K562 (cell line): Measurements from ENCODE around the gene PDE2A. TPM values are rescaled to one million over a fixed set of nuclear protein-coding genes. Genes with fewer than 3 reads are reported as not detected.

Experiments used
- ATAC-seq: fragments of 200-7000 bp; cut with Tn5 transposase; 3 replicates; pipeline ENCODE4 v1.9.1; 2020; ENCODE audit warnings: moderate library complexity
- BruUV-seq: library from RNA; stranded (reverse); fragments of 400-500 nt; replicated peaks from 2 replicates; lab custom pipeline; 2021; lab: Mats Ljungman, UMichigan
- CTCF ChIA-PET: fragments of 300-600 bp; formaldehyde crosslinking; extraction: SDS; loops from one replicate; lab custom pipeline; 2021; ENCODE audit warnings: low intra/inter-chr PET ratio; lab: Yijun Ruan, JAX
- POLR2A ChIA-PET: fragments of 300-600, 350-650 bp; sonication (Branson Sonifier 250); formaldehyde crosslinking; extraction: SDS; loops from one replicate; lab custom pipeline; 2021; ENCODE audit warnings: antibody characterized with exemption, inconsistent platforms; lab: Yijun Ruan, JAX
- DNase-seq, 4 experiments: peaks; one replicate each; pipeline versions ENCODE4 v3.0.0 to v3.0.0-alpha.2; 2011 to 2018; ENCODE audit warnings: low spot score in 3 of 4, mixed read lengths in 3 of 4; ENCODE audit errors: extremely low read depth in 1 of 4
- FAIRE-seq: peaks from 2 replicates; lab custom pipeline; 2011; peaks lifted over from hg19 to GRCh38; lab: Jason Lieb, UNC
- H2AFZ ChIP-seq: 2 replicates; pipeline ENCODE4 v1.6.0; 2011; ENCODE audit warnings: low read depth, low read length, control low read depth, inconsistent platforms
- H3K27ac ChIP-seq: fragments of 200-600 bp; 3 replicates; pipeline ENCODE4 v1.8.0; 2011; ENCODE audit warnings: low read depth, mild to moderate bottlenecking, control low read depth, inconsistent platforms, low read length, moderate library complexity, mixed read lengths; ENCODE audit errors: extremely low read depth
- H3K27me3 ChIP-seq, 2 experiments: fragments of 300-600 bp in 1 of 2; 2 replicates in 1 of 2; 3 replicates in 1 of 2; pipeline versions ENCODE4 v1.6.0 to v1.8.0; 2011; ENCODE audit warnings: inconsistent platforms in 2 of 2, low read length in 2 of 2, mild to moderate bottlenecking in 1 of 2, mixed read lengths in 1 of 2, moderate library complexity in 1 of 2; ENCODE audit not compliant: control insufficient read depth in 2 of 2, insufficient read depth in 2 of 2
- H3K36me3 ChIP-seq: fragments of 300-600 bp; 3 replicates; pipeline ENCODE4 v1.8.0; 2011; ENCODE audit warnings: mild to moderate bottlenecking, low read length, inconsistent platforms; ENCODE audit not compliant: control insufficient read depth, insufficient read depth
- H3K4me1 ChIP-seq, 2 experiments: fragments of 200-600 bp in 1 of 2; replicated peaks in 1 of 2; 2 replicates in 1 of 2; 3 replicates in 1 of 2; pipeline versions ENCODE4 v1.5.1 to v1.8.0; 2011; ENCODE audit warnings: inconsistent platforms in 2 of 2, low read length in 2 of 2, mild to moderate bottlenecking in 1 of 2, mixed read lengths in 1 of 2, moderate library complexity in 1 of 2; ENCODE audit not compliant: control insufficient read depth in 2 of 2, insufficient read depth in 2 of 2
- H3K4me2 ChIP-seq: 2 replicates; pipeline ENCODE4 v1.6.1; 2011; ENCODE audit warnings: low read length, control low read depth, inconsistent platforms, mixed read lengths; ENCODE audit not compliant: insufficient read depth
- H3K4me3 ChIP-seq: fragments of 200-600 bp; sonication (generic), shearing (Covaris generic); 2 replicates; pipeline ENCODE4 v1.5.1; 2016; ENCODE audit warnings: control low read depth, inconsistent platforms
- H3K79me2 ChIP-seq: fragments of 200-600 bp; 3 replicates; pipeline ENCODE4 v1.8.0; 2011; ENCODE audit warnings: low read length, inconsistent platforms; ENCODE audit not compliant: control insufficient read depth, insufficient read depth
- H3K9ac ChIP-seq, 2 experiments: 2 replicates each; pipeline versions ENCODE4 v1.6.0 to v1.6.1; 2011; ENCODE audit warnings: low read depth in 2 of 2, low read length in 2 of 2, control low read depth in 1 of 2, inconsistent platforms in 1 of 2, mild to moderate bottlenecking in 1 of 2, mixed read lengths in 1 of 2; ENCODE audit not compliant: insufficient read depth in 1 of 2
- H3K9me1 ChIP-seq: one replicate; pipeline ENCODE4 v1.6.0; 2011; ENCODE audit warnings: inconsistent platforms, mild to moderate bottlenecking, low read length, moderate library complexity; ENCODE audit not compliant: control insufficient read depth, insufficient read depth
- H3K9me3 ChIP-seq: replicated peaks from 2 replicates; pipeline ENCODE4 v1.5.1; 2011; ENCODE audit warnings: low read depth, low read length, inconsistent platforms; ENCODE audit not compliant: control insufficient read depth, insufficient read depth
- H4K20me1 ChIP-seq: replicated peaks from 2 replicates; pipeline ENCODE4 v1.6.1; 2011; ENCODE audit warnings: low read length, inconsistent platforms, mixed read lengths; ENCODE audit not compliant: control insufficient read depth, insufficient read depth
- COPS2 ChIP-seq: fragments of 450-650 bp; conservative IDR thresholded peaks from 2 replicates; pipeline ENCODE4 v1.6.1; 2016; ENCODE audit warnings: mild to moderate bottlenecking, moderate library complexity
- DDX20 ChIP-seq: fragments of 450-650 bp; IDR thresholded peaks from 2 replicates; pipeline ENCODE4 v1.6.1; 2016; ENCODE audit warnings: missing genetic modification characterization, low read depth, mild to moderate bottlenecking, missing compliant biosample characterization, moderate library complexity
- HDAC8 ChIP-seq: fragments of 450-650 bp; IDR thresholded peaks from 2 replicates; pipeline ENCODE4 v1.6.1; 2016; ENCODE audit warnings: mild to moderate bottlenecking, missing genetic modification characterization, moderate library complexity, missing compliant biosample characterization
- MBD2 ChIP-seq: sonication (generic); IDR thresholded peaks from 2 replicates; pipeline ENCODE4 v1.6.1; 2016; ENCODE audit warnings: low read depth, borderline replicate concordance
- SETDB1 ChIP-seq: IDR thresholded peaks from one replicate; pipeline ENCODE4 v1.6.1; 2012; ENCODE audit warnings: low read length, control low read depth, inconsistent platforms
- TAF9B ChIP-seq: fragments of 450-650 bp; IDR thresholded peaks from 2 replicates; pipeline ENCODE4 v1.6.1; 2018; ENCODE audit warnings: mild to moderate bottlenecking; ENCODE audit not compliant: partially characterized antibody
- TFAM ChIP-seq: fragments of 250-450 bp; sonication (Bioruptor Pico); conservative IDR thresholded peaks from 2 replicates; pipeline ENCODE4 v1.5.0; 2021; ENCODE audit warnings: mild to moderate bottlenecking, moderate library complexity
- ZNF436 ChIP-seq: fragments of 250-450, 450-650 bp; sonication (Bioruptor Pico); formaldehyde crosslinking; IDR thresholded peaks from 2 replicates; pipeline ENCODE4 v1.7.0; 2020; ENCODE audit warnings: mild to moderate bottlenecking
- ZNF668 ChIP-seq: fragments of 250-450 bp; sonication (Bioruptor Pico); IDR thresholded peaks from 2 replicates; pipeline ENCODE4 v1.8.0; 2022; ENCODE audit warnings: mild to moderate bottlenecking, inconsistent platforms
- WGBS: fragments of 100-300 bp; shearing (Covaris generic); methylation state at CpG from one replicate; pipeline ENCODE4 v1.1.6; 2016; ENCODE audit warnings: low coverage, mixed read lengths; ENCODE audit not compliant: insufficient coverage; ENCODE audit errors: missing lambda C conversion rate; 5-methylcytosine and 5-hydroxymethylcytosine counted together
- in situ Hi-C: fragments of 300-500 bp; cut with MboI; formaldehyde crosslinking; loops from 4 replicates; pipeline ENCODE4 v1.15.0; 2018; ENCODE audit warnings: inconsistent platforms, mixed read lengths
- intact Hi-C: fragments of 100-400 bp; cut with micrococcal nuclease; formaldehyde crosslinking; loops from 2 replicates; pipeline ENCODE4 v1.14.2; 2022
- polyA plus RNA-seq, 8 experiments: library from polyadenylated mRNA; depleted of rRNA in 4 of 8; stranded (reverse) in 5 of 8; unstranded in 3 of 8; fragments of >200 nt; fragmentation: Nextera tagmentation in 2 of 8; fragmentation: Illumina TruSeq in 1 of 8; extraction: Ambion mirVana in 2 of 8; extraction: Trizol in 1 of 8; gene quantifications; 2 replicates each; pipeline versions ENCODE4 v1.2.1 to v1.2.3, GENCODE V29; 2011 to 2014; ENCODE audit warnings: inconsistent platforms in 1 of 8, missing spikeins in 1 of 8
- total RNA-seq, 7 experiments: library from RNA; depleted of rRNA in 6 of 7; stranded (reverse); fragments of >200 nt in 6 of 7; fragmentation: Illumina TruSeq in 2 of 7; extraction: Trizol in 2 of 7; gene quantifications; 2 replicates each; pipeline versions ENCODE4 v1.2.1 to v1.2.3, GENCODE V29; 2011 to 2021; ENCODE audit warnings: low replicate concordance in 1 of 7
- TF ChIP-seq, protein P1 (sequence below): sonication (generic); formaldehyde crosslinking; IDR thresholded peaks from 2 replicates; pipeline ENCODE4 v1.8.0; 2022; ENCODE audit warnings: mild to moderate bottlenecking, missing genetic modification reagents
- TF ChIP-seq, protein P2 (sequence below): sonication (generic); formaldehyde crosslinking; IDR thresholded peaks from 2 replicates; pipeline ENCODE4 v1.8.1; 2023; ENCODE audit warnings: mild to moderate bottlenecking, missing genetic modification reagents

Gene PDE2A
- total and polyA plus RNA-seq, 9 of the 15 experiments (the other 6 are each of a cell fraction or from before 2014, with no cell fraction given), result 0.07 to 15.2 (median 1.6) TPM; not detected in 1

DNA sequence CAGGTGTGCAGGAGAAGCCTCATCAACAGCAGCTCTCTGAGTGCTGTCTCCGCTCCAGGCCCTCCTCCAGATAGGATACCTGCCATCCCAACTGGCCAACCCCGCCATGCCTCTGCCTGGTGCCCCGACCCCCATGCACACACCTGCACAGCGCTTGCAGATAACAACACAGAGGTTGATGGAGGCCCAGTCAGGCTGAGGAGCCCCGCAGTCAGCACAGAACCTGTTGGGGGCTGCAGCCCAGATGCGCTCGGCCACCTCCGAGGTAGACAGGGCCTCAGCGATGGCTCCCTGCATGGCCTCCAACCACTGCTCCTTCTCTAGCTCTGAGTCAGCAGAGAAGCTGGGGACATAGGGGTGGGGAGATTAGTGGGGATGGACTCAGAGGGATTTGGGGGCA lies 32.8 kb upstream of the PDE2A start:
- 94% methylated on average over 9 of the region's 9 CpGs for WGBS

More for the DNA sequence above, 32.8 kb upstream of the PDE2A start:
- no peaks in the 10 kb centered on the region for H4K20me1 ChIP-seq
- BruUV-seq, result no TSS peak
- POLR2A ChIA-PET, result interaction anchor here (1.1 kb wide), 1 partner anchor 9 kb away, joined by 3 read pairs; no protein-coding TSS in a partner anchor
- no peak for FAIRE-seq
- no peak for DNase-seq
- H3K9ac ChIP-seq, result no peak overlapping the region; a peak in 1 of 4 replicates
- H2AFZ ChIP-seq, result no peak overlapping the region
- CTCF ChIA-PET, result no interaction called here
- no peak for ATAC-seq
- TF ChIP-seq HDAC8 (no peak), MBD2 (no peak), SETDB1 (no peak), TAF9B (no peak), TFAM (CRISPR knock-in tag) (no peak), ZNF668 (CRISPR knock-in tag) (no peak), DDX20 (tag) (no peak), COPS2 (no peak), ZNF436 (no peak)
- TF ChIP-seq, protein P1, sequence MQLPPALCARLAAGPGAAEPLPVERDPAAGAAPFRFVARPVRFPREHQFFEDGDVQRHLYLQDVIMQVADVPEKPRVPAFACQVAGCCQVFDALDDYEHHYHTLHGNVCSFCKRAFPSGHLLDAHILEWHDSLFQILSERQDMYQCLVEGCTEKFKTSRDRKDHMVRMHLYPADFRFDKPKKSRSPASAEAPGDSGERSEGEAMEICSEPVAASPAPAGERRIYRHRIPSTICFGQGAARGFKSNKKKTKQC (CRISPR knock-in tag), result no peak
- TF ChIP-seq, protein P2, sequence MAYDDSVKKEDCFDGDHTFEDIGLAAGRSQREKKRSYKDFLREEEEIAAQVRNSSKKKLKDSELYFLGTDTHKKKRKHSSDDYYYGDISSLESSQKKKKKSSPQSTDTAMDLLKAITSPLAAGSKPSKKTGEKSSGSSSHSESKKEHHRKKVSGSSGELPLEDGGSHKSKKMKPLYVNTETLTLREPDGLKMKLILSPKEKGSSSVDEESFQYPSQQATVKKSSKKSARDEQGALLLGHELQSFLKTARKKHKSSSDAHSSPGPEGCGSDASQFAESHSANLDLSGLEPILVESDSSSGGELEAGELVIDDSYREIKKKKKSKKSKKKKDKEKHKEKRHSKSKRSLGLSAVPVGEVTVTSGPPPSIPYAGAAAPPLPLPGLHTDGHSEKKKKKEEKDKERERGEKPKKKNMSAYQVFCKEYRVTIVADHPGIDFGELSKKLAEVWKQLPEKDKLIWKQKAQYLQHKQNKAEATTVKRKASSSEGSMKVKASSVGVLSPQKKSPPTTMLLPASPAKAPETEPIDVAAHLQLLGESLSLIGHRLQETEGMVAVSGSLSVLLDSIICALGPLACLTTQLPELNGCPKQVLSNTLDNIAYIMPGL (CRISPR knock-in tag), result no peak
- H3K4me1 ChIP-seq, result peaks cover 0 to 34% of the 10 kb centered on the region in 2 experiments; a peak in 1 of 5 replicates
- no peaks in the 10 kb centered on the region for H3K9me1 ChIP-seq
- no peaks in the 10 kb centered on the region for H3K79me2 ChIP-seq
- no peak overlapping the region for H3K4me2 ChIP-seq
- H3K4me3 ChIP-seq, result no peak overlapping the region
- in situ Hi-C loops, result no loop called here
- no peaks in the 10 kb centered on the region for H3K27me3 ChIP-seq
- H3K9me3 ChIP-seq, result no peaks in the 10 kb centered on the region
- H3K36me3 ChIP-seq, result peaks cover 91% of the 10 kb centered on the region; the same call in 2 of the 3 replicates
- H3K27ac ChIP-seq, result no peak overlapping the region
- intact Hi-C loops, result no loop called here
